HAP-1 (cell line): Measurements from ENCODE around the gene POR.
"Not testable (repeated sequence)": the region's sequence is repeated elsewhere in the genome, so short reads cannot be mapped to it uniquely, and the experiment has no call there.

ENCODE experiments used
- DNase-seq, 2 experiments: peaks; one replicate each; pipeline ENCODE4 v3.0.0-alpha.2; 2016 to 2020; ENCODE audit warnings: low spot score in 2 of 2
- H3K27me3 ChIP-seq: fragments of 250-450 bp; sonication (Bioruptor Pico); 2 replicates; pipeline ENCODE4 v1.5.1; 2020; ENCODE audit warnings: low read depth, mild to moderate bottlenecking, moderate library complexity
- H3K36me3 ChIP-seq: fragments of 250-450 bp; sonication (Bioruptor Pico); replicated peaks from 2 replicates; pipeline ENCODE4 v1.5.1; 2020; ENCODE audit warnings: mild to moderate bottlenecking
- H3K4me1 ChIP-seq: fragments of 250-450 bp; sonication (Bioruptor Pico); 2 replicates; pipeline ENCODE4 v1.5.1; 2020; ENCODE audit warnings: mild to moderate bottlenecking
- H3K4me3 ChIP-seq: fragments of 250-450 bp; sonication (Bioruptor Pico); 2 replicates; pipeline ENCODE4 v1.5.1; 2020; ENCODE audit warnings: mild to moderate bottlenecking, moderate library complexity
- H3K9me3 ChIP-seq: fragments of 250-450 bp; sonication (Bioruptor Pico); 2 replicates; pipeline ENCODE4 v1.5.1; 2020; ENCODE audit warnings: mild to moderate bottlenecking, moderate library complexity
- in situ Hi-C: fragments of 300-500 bp; cut with MboI; formaldehyde crosslinking; loops from 3 replicates; pipeline ENCODE4 v1.14.3; 2020; ENCODE audit warnings: low sequenced_read_pairs, inconsistent platforms, mixed read lengths

The POR gene

GRCh38 chr7:75878312-75878768 lies 36.6 kb upstream of the POR start:
- peak overlapping the region; percentile 10 for H3K4me3 ChIP-seq
- H3K27me3 ChIP-seq: no peaks in the 10 kb centered on the region
- peak in 1 of 2 experiments; percentile 12 for DNase-seq
- H3K9me3 ChIP-seq: no peaks in the 10 kb centered on the region
- peaks cover 12% of the 10 kb centered on the region for H3K4me1 ChIP-seq
- in situ Hi-C loops: no loop called here
- H3K36me3 ChIP-seq: peaks cover 27% of the 10 kb centered on the region

DNA sequence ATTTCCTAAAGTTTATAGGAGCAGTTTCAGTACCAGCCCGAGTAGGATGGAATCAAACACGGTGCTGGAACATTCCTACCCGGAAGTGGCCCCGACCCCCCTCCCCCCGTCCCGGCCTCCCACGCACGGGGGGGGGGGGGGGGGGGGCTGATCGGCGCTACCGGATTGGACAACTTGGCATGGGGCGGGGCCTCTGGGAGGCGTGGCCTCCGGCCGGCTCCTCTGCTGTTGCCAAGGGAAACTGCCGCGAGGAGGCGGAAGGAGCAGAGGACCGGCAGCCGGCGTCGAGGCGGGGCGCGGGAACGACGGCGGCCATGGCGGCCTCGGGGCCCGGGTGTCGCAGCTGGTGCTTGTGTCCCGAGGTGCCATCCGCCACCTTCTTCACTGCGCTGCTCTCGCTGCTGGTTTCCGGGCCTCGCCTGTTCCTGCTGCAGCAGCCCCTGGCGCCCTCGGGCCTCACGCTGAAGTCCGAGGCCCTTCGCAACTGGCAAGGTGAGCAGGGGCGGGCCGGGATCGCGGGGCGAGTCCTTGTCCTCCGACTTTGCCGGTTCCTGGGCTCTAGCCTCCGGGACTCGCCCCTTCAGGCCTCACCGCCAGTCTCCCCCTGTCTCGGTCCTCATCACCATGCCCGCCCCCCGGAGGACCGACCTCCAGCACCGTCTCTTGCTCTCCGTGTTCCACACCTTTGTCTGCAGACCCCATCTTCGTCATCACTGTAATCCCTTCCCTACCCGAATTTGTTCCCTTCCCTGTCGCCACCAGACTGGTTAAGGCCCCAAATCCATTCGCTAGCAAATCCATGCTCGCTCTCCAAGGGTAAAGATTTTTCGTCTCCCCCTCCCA lies 36.0 kb upstream of the POR start, which contains the start of gene RHBDD2:
Gene RHBDD2 (plus strand): TSS at position 266 of the 843 bp plus-strand sequence. CDS start 49 bp downstream, at position 315.
- in situ Hi-C loops: no loop called here
- Histone ChIP-seq H3K4me3 (peak within 1 kb of the TSS; percentile 62), H3K36me3 (peaks cover 33% of the 10 kb centered on the region), H3K27me3 (no peaks in the 10 kb centered on the region), H3K4me1 (peaks cover 12% of the 10 kb centered on the region), H3K9me3 (no peaks in the 10 kb centered on the region)
- peak; percentile 84 to 97 for DNase-seq

- Histone ChIP-seq H3K4me1 (peaks cover 12% of the 10 kb centered on the region), H3K4me3 (peak overlapping the region; percentile 62), H3K9me3 (no peaks in the 10 kb centered on the region), H3K36me3 (peaks cover 41% of the 10 kb centered on the region), H3K27me3 (no peaks in the 10 kb centered on the region)
- peak in 1 of 2 experiments; percentile 31 for DNase-seq
- in situ Hi-C loops: no loop called here
These were observed 35.2 kb upstream of the POR start for GRCh38 chr7:75879771-75880184.

- peaks cover 46% of the 10 kb centered on the region for H3K36me3 ChIP-seq
- H3K4me1 ChIP-seq: peaks cover 12% of the 10 kb centered on the region
- no peak for DNase-seq
- no peaks in the 10 kb centered on the region for H3K27me3 ChIP-seq
- H3K9me3 ChIP-seq: no peaks in the 10 kb centered on the region
- in situ Hi-C loops: no loop called here
- H3K4me3 ChIP-seq: peak overlapping the region; percentile 62
These were observed 34.7 kb upstream of the POR start for GRCh38 chr7:75880242-75880641.

DNA sequence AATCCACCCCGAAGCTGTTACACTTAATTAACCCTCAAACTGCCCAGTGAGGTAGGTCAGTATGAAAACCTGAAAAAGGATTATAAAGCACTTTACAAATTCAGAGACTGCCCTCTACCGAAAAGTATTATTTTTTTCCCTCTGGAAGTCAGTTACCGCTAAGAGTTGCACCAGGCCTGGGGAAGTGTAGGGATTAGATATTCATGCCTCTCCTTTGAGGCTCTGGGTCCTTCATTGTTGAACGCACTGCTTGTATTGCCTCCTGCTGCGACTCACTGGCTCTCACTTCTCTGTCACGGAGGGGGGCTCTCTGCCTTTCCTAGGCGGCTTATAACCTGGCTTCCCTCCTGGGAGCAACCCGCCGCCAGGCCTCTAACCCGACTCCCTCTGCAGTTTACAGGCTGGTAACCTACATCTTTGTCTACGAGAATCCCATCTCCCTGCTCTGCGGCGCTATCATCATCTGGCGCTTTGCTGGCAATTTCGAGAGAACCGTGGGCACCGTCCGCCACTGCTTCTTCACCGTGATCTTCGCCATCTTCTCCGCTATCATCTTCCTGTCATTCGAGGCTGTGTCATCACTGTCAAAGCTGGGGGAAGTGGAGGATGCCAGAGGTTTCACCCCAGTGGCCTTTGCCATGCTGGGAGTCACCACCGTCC lies 33.4 kb upstream of the POR start:
- no peaks in the 10 kb centered on the region for H3K9me3 ChIP-seq
- in situ Hi-C loops: no loop called here
- peak; percentile 55 to 59 for DNase-seq
- peaks cover 12% of the 10 kb centered on the region for H3K4me1 ChIP-seq
- no peak overlapping the region for H3K4me3 ChIP-seq
- peaks cover 59% of the 10 kb centered on the region for H3K36me3 ChIP-seq
- no peaks in the 10 kb centered on the region for H3K27me3 ChIP-seq

DNA sequence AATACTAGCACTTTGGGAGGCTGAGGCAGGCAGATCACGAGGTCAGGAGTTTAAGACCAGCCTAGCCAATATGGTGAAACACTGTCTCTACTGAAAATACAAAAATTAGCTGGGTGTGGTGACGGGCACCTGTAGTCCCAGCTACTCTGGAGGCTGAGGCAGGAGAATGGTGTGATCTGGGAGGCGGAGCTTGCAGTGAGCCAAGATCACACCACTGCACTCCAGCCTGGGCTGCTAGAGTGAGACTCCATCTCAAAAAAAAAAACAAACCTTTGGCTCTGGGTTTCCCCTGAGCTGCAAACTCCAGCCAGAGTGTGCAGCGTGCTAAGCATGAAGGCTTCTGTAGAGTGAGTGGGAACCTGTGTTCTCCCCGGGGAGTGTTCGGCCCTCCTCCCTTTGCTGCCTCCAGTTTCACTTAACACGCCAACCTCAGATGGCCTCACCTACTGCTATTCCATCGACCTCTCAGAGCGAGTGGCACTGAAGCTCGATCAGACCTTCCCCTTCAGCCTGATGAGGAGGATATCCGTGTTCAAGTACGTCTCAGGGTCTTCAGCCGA lies 31.6 kb upstream of the POR start:
- peaks cover 11% of the 10 kb centered on the region for H3K4me1 ChIP-seq
- H3K27me3 ChIP-seq, DNase-seq, H3K4me3 ChIP-seq, in situ Hi-C loops, H3K9me3 ChIP-seq: not testable (repeated sequence)
- peaks cover 73% of the 10 kb centered on the region for H3K36me3 ChIP-seq

GRCh38 chr7:75884476-75884875 lies 30.5 kb upstream of the POR start:
- no peak for DNase-seq
- Histone ChIP-seq H3K36me3 (peaks cover 76% of the 10 kb centered on the region), H3K27me3 (no peaks in the 10 kb centered on the region), H3K4me3 (no peak overlapping the region), H3K9me3 (no peaks in the 10 kb centered on the region), H3K4me1 (peaks cover 8% of the 10 kb centered on the region)
- in situ Hi-C loops: no loop called here

DNA sequence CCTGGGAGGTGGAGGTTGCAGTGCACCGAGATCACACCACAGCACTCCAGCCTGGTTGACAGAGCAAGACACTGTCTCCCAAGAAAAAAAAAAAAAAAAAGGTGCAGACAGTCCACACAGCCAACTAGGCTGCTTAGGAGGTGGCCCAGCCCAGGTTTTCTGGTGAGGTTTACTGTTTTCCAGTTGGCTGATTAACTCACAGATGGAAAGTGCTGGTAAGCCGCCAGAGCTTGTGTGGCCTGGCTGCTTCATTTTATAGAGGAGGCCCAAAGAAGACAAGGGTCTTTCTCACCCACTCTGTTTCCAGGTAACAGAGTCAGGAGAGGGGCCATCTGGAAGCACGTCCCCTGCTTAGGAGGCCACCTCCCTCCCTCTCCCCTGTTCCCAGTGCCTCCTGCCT lies 29.9 kb upstream of the POR start:
- DNase-seq: no peak
- Histone ChIP-seq H3K36me3 (peaks cover 76% of the 10 kb centered on the region), H3K9me3 (no peaks in the 10 kb centered on the region), H3K4me3 (no peak overlapping the region), H3K27me3 (no peaks in the 10 kb centered on the region), H3K4me1 (peaks cover 6% of the 10 kb centered on the region)
- in situ Hi-C loops: no loop called here

DNA sequence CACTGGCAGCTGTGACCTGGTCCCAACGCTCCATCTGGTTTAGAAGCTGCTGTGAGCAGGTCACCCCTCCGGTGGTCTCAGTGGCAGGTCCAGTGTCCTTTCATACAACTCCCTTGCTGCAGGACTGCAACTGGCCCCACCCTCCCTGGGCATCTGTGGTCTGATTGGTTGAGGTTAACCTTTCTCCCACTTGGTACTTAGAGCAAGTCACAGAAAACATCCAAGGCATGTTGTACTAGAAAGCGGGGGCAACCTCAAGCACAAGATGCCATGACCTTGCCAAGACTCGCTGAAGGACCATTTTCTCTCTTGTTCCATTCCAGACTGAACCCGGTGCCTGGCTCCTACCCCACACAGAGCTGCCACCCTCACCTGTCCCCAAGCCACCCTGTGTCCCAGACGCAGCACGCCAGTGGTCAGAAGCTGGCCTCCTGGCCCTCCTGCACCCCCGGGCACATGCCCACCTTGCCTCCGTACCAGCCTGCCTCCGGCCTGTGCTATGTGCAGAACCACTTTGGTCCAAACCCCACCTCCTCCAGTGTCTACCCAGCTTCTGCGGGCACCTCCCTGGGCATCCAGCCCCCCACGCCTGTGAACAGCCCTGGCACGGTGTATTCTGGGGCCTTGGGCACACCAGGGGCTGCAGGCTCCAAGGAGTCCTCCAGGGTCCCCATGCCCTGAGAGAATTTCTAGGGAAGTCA lies 27.1 kb upstream of the POR start:
- H3K36me3 ChIP-seq: peaks cover 53% of the 10 kb centered on the region
- no peak overlapping the region for H3K4me3 ChIP-seq
- in situ Hi-C loops: no loop called here
- H3K27me3 ChIP-seq: no peaks in the 10 kb centered on the region
- H3K9me3 ChIP-seq: no peaks in the 10 kb centered on the region
- DNase-seq: no peak
- no peaks in the 10 kb centered on the region for H3K4me1 ChIP-seq

DNA sequence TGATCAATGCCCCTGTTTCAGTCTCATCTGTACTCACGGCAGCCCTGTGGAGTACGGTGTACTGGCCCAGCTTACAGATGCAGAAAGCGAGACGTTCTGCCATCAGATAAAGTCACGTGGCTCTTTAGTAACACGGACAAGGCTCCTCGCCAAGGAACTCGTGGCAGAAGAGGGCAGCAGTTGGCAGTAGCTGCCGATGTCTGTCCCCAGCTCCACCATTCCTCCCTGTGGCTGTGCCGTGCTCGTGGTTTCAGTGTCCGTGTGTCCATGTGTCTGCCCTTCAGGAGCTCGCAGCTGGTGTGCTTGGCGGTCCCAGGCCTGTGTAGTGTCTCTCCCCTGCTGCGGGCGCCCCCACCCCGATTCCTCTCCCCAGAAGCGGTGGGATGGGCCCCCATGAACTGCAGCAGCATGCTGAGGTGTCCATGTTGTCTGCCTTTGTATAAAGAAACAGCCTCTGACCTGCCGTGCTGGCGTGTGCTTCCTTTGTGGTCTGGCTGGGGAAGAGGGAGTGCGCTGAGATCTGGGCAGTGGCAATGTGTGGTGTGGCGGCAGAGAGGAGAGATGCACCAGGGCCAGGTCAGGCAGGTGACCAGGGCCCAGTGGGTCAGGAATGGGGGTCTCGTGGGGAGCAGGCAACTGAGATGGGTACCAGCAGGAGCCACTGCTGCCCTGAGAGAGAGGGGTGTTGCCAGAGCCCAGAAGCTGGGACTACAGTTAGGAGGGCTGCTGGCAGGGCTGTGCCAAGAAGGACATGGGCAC lies 26.3 kb upstream of the POR start:
- Histone ChIP-seq H3K27me3 (no peaks in the 10 kb centered on the region), H3K4me3 (no peak overlapping the region), H3K36me3 (peaks cover 46% of the 10 kb centered on the region), H3K9me3 (no peaks in the 10 kb centered on the region), H3K4me1 (no peaks in the 10 kb centered on the region)
- in situ Hi-C loops: no loop called here
- no peak for DNase-seq

- Histone ChIP-seq H3K36me3 (peaks cover 39% of the 10 kb centered on the region), H3K4me1 (no peaks in the 10 kb centered on the region), H3K4me3 (no peak overlapping the region), H3K9me3 (no peaks in the 10 kb centered on the region), H3K27me3 (no peaks in the 10 kb centered on the region)
- in situ Hi-C loops: no loop called here
- DNase-seq: no peak
These were observed 25.6 kb upstream of the POR start for GRCh38 chr7:75889223-75889825.

DNA sequence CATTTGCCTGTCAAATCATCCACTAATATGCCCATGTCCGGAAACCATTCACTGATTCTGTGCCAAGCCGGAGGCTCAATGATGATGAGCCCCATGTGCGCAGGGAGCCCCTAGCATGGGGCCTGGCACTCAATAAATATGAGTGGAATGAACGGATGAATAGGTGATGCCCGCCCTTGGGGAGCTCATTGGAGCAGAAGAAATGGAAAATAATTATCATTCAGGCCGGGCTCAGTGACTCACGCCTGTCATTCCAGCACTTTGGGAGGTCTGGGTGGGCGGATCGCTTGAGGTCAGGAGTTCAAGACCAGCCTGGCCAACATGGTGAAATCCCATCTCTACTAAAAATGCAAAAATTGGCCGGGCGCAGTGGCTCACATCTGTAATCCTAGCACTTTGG lies 25.1 kb upstream of the POR start:
- Histone ChIP-seq H3K27me3 (no peaks in the 10 kb centered on the region), H3K4me3 (no peak overlapping the region), H3K36me3 (peaks cover 34% of the 10 kb centered on the region), H3K9me3 (no peaks in the 10 kb centered on the region), H3K4me1 (no peaks in the 10 kb centered on the region)
- DNase-seq: no peak
- in situ Hi-C loops: no loop called here

DNA sequence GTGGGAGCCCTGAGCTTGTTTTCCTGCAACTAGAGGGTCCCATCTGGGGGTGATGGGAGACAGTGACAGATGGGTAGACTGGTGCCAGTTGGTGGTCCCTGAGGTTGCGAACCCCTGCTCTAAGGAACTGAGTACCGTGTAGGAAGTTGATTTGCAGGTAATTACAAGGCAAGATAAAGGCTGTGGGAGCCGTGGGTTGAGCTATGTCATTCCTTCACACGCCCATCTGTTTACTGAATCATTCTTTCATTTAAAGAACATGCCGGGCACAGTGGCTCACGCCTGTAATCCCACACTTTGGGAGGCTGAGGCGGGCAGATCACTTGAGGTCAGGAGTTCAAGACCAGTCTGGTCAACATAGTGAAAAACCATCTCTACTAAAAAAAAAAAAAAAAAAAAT lies 23.7 kb upstream of the POR start:
- H3K4me3 ChIP-seq, DNase-seq, H3K9me3 ChIP-seq, H3K4me1 ChIP-seq, H3K27me3 ChIP-seq, in situ Hi-C loops: not testable (repeated sequence)
- peaks cover 20% of the 10 kb centered on the region for H3K36me3 ChIP-seq
